ENCODE measurements around the gene LILRB1.
"Not testable (repeated sequence)": the region's sequence is repeated elsewhere in the genome, so short reads cannot be mapped to it uniquely, and the experiment has no call there.

Gene LILRB1

GRCh38 chr19:54642953-54643352, 12.7 kb downstream of the LILRB1 start:
- peak; percentile 27 for ATAC-seq
- H3K4me3 Mint-ChIP-seq, H3K27me3 Mint-ChIP-seq, H3K9me3 Mint-ChIP-seq, H3K36me3 Mint-ChIP-seq: not testable (repeated sequence)
- Mint-ChIP-seq H3K27ac (peak overlapping the region; percentile 23), H3K4me1 (peaks cover 23% of the 10 kb centered on the region)

GRCh38 chr19:54643583-54643982, 13.3 kb downstream of the LILRB1 start:
- not testable (repeated sequence) for ATAC-seq, H3K36me3 Mint-ChIP-seq, H3K4me3 Mint-ChIP-seq, H3K27ac Mint-ChIP-seq, H3K27me3 Mint-ChIP-seq, H3K9me3 Mint-ChIP-seq
- H3K4me1 Mint-ChIP-seq = peaks cover 21% of the 10 kb centered on the region

- H3K4me1 Mint-ChIP-seq = peaks cover 17% of the 10 kb centered on the region
These were observed 13.8 kb downstream of the LILRB1 start for GRCh38 chr19:54644056-54644455.

DNA sequence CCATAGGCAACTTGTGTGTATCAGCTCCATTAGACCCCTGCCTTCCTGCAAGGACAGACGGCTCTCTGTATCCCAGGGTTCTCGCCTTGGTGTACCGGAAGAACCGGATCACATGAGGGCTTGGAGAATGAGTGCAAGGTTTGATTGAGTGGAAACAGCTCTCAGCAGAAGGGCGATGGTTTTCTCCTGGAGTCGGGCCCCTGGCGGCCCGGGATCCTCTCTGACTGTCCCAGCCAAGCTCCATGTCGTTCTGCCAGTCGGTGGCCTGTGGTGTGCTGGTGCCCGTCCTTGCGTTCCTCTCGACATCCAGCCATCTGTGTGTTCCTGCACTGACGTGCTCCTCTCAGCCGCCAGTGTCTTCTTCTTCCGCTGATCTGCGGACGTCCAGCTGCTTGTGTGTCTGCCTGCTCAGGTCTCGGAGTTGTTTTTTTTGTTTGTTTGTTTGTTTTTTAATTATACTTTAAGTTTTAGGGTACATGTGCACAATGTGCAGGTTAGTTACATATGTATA, 16.1 kb downstream of the LILRB1 start:
- Mint-ChIP-seq H3K27ac (no peak overlapping the region), H3K4me3 (no peak overlapping the region), H3K9me3 (no peaks in the 10 kb centered on the region), H3K27me3 (no peaks in the 10 kb centered on the region), H3K36me3 (no peaks in the 10 kb centered on the region), H3K4me1 (peaks cover 17% of the 10 kb centered on the region)
- ATAC-seq = no peak

More at GRCh38 chr19:54644056-54644455, 13.8 kb downstream of the LILRB1 start:
- no peak for ATAC-seq
- Mint-ChIP-seq H3K27me3 (no peaks in the 10 kb centered on the region), H3K4me3 (no peak overlapping the region), H3K36me3 (no peaks in the 10 kb centered on the region), H3K9me3 (no peaks in the 10 kb centered on the region), H3K27ac (no peak overlapping the region)

- no peak for ATAC-seq
- H3K9me3 Mint-ChIP-seq = no peaks in the 10 kb centered on the region
- H3K4me3 Mint-ChIP-seq = no peak overlapping the region
- no peaks in the 10 kb centered on the region for H3K36me3 Mint-ChIP-seq
- peaks cover 10% of the 10 kb centered on the region for H3K4me1 Mint-ChIP-seq
- H3K27ac Mint-ChIP-seq = no peak overlapping the region
- no peaks in the 10 kb centered on the region for H3K27me3 Mint-ChIP-seq
These were observed 17.8 kb downstream of the LILRB1 start for GRCh38 chr19:54648129-54648528.

DNA sequence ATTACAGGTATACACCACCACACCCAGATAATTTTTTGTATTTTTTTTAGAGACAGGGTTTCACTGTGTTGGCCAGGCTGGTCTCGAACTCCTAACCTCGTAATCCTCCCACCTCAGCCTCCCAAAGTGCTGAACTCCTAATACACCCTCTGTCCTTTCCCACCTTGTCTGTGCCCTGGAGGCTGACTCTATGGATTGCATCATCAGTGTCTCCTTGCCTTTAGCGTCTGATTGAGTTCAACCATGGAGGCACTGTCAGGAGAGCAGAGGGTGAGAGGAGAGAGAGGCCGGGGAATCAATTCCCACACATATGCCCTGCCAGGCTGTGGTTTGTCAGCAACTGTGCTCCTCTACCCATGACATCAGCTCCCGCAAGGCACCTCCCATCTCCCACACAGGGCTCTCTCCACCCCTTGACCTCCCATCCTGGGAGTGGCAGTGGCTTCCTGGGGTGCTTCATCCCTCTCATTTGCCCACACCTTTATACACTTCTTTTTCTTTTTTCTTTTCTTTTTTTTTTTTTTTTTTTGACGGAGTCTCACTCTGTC, 19.9 kb downstream of the LILRB1 start:
- Mint-ChIP-seq H3K9me3 (no peaks in the 10 kb centered on the region), H3K27ac (no peak overlapping the region), H3K27me3 (no peaks in the 10 kb centered on the region), H3K4me1 (peaks cover 11% of the 10 kb centered on the region), H3K36me3 (no peaks in the 10 kb centered on the region), H3K4me3 (no peak overlapping the region)
- ATAC-seq = no peak

- Mint-ChIP-seq H3K27me3 (no peaks in the 10 kb centered on the region), H3K27ac (no peak overlapping the region), H3K9me3 (no peaks in the 10 kb centered on the region), H3K4me3 (no peak overlapping the region), H3K4me1 (peaks cover 11% of the 10 kb centered on the region), H3K36me3 (no peaks in the 10 kb centered on the region)
- no peak for ATAC-seq
These were observed 23.0 kb downstream of the LILRB1 start for GRCh38 chr19:54653181-54653809.

GRCh38 chr19:54654447-54655321, 24.4 kb downstream of the LILRB1 start:
- Mint-ChIP-seq H3K36me3 (no peaks in the 10 kb centered on the region), H3K27ac (peak overlapping the region; percentile 4), H3K27me3 (peaks cover 5% of the 10 kb centered on the region), H3K4me3 (no peak overlapping the region), H3K4me1 (peaks cover 16% of the 10 kb centered on the region), H3K9me3 (no peaks in the 10 kb centered on the region)
- peak; percentile 67 for ATAC-seq

- Mint-ChIP-seq H3K9me3 (no peaks in the 10 kb centered on the region), H3K4me3 (no peak overlapping the region), H3K4me1 (peaks cover 46% of the 10 kb centered on the region), H3K36me3 (no peaks in the 10 kb centered on the region), H3K27me3 (peaks cover 25% of the 10 kb centered on the region), H3K27ac (no peak overlapping the region)
- no peak for ATAC-seq
These were observed 29.0 kb downstream of the LILRB1 start for GRCh38 chr19:54659300-54659699.

DNA sequence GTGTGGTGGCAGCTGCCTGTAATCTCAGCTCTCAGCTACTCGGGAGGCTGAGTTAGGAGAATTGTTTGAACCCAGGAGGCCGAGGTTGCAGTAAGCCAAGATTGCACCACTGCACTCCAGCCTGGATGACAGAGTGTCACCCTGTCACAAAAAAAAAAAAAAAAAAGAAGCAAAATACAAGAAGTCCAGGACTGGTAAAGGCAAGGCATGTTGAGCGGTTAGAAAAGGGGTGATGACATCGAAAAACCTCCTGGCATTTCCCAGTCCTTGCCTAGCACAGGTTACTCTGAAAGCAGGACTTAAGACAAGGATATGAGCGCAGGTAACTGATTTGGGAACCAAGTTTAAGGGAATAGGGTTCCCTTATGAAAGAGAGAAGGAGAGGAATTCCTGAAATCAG, 30.0 kb downstream of the LILRB1 start:
- ATAC-seq = no peak
- Mint-ChIP-seq H3K27ac (peak overlapping the region; percentile 2), H3K9me3 (no peaks in the 10 kb centered on the region), H3K36me3 (no peaks in the 10 kb centered on the region), H3K27me3 (peaks cover 31% of the 10 kb centered on the region), H3K4me3 (no peak overlapping the region), H3K4me1 (peaks cover 36% of the 10 kb centered on the region)

DNA sequence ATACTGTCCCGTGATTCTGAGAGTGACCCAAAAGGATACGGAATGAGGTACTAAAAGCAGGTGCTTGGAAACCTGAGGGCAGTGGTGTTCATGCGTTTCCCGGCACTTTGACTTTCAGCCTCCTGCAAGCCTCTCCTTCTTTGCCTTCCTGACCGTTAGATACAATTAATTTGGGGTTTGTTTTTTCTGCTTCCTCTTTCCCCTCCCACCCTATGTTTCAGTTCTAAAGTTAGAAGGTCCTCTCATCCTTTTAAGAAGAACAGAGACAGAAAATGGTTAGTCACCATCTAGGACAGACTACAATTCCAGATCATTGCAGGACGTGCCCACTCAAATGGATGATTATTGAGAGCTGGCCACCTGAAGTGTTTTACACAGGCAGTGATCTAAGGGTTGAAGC, 30.7 kb downstream of the LILRB1 start:
- Mint-ChIP-seq H3K4me3 (no peak overlapping the region), H3K27ac (peak overlapping the region; percentile 2), H3K4me1 (peaks cover 36% of the 10 kb centered on the region), H3K36me3 (peaks cover 4% of the 10 kb centered on the region), H3K9me3 (no peaks in the 10 kb centered on the region), H3K27me3 (peaks cover 31% of the 10 kb centered on the region)
- ATAC-seq = peak; percentile 85

GRCh38 chr19:54661846-54662481, 31.7 kb downstream of the LILRB1 start:
- Mint-ChIP-seq H3K4me1 (peaks cover 36% of the 10 kb centered on the region), H3K27me3 (peaks cover 31% of the 10 kb centered on the region), H3K27ac (peak overlapping the region; percentile 2), H3K9me3 (no peaks in the 10 kb centered on the region), H3K4me3 (peak overlapping the region; percentile 9), H3K36me3 (peaks cover 14% of the 10 kb centered on the region)
- no peak for ATAC-seq

DNA sequence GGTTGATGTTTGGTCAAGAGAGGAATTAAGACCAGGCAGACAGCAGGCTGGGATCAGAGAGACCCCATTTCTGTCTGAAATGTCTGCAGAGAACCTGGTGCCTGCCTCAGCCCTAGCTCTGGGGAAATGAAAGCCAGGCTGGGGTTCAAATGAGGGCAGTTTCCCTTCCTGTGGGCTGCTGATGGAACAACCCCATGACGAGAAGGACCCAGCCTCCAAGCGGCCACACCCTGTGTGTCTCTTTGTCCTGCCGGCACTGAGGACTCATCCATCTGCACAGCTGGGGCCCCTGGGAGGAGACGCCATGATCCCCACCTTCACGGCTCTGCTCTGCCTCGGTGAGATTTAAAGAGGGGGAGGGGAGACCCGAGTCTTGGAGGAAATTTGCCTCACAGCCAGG, 32.4 kb downstream of the LILRB1 start, which contains the start of gene LILRB4:
TSS of gene LILRB4 (plus strand) at position 256 of the 400 bp plus-strand sequence. CDS start at position 305, 49 bp downstream.
- ATAC-seq = peak; percentile 62
- Mint-ChIP-seq H3K27ac (peak within 1 kb of the TSS; percentile 2), H3K4me1 (peaks cover 36% of the 10 kb centered on the region), H3K36me3 (peaks cover 17% of the 10 kb centered on the region), H3K9me3 (peaks cover under 1% of the 10 kb centered on the region), H3K4me3 (peak within 1 kb of the TSS; percentile 65), H3K27me3 (peaks cover 31% of the 10 kb centered on the region)

DNA sequence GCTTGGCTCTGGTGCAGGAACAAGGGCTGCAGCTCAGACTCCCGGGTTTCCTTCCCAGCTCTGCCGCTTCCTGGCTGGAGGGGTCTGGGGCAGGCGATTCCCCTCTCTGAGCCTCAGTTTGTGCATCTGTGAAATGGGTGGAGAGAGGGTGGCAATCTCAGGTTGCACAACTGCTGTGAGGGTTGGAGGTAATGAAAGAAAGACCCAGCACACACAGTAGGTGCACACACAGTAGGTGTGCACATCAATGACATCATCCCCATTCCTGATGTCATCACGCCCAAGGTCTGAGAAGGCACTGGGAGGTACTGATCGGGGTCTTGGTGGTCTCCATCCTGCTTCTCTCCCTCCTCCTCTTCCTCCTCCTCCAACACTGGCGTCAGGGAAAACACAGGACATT, 35.2 kb downstream of the LILRB1 start:
- ATAC-seq = no peak
- Mint-ChIP-seq H3K27me3 (peaks cover 30% of the 10 kb centered on the region), H3K9me3 (peaks cover 12% of the 10 kb centered on the region), H3K4me3 (no peak overlapping the region), H3K36me3 (peaks cover 24% of the 10 kb centered on the region), H3K4me1 (peaks cover 24% of the 10 kb centered on the region), H3K27ac (no peak overlapping the region)

DNA sequence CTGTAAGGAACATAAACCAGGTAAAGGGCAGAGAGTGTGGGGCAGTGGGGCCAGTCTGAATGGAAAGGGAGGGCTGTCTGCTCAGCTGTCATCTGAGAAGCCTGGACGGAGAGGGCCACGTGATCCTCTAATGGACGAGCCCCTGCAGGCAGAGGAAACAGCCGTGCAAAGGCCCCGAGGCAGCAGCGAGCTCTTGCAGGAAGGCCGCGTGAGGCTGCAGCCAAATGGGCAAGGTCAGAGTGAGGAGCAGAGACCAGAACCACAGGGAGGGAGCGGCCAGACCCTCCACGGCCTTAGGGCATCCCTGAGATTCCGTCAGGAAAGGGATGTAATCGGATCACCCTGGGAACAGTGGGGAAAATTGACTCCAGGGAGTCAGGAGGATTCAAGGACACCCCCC, 36.9 kb downstream of the LILRB1 start:
- Mint-ChIP-seq H3K9me3 (peaks cover 12% of the 10 kb centered on the region), H3K36me3 (peaks cover 24% of the 10 kb centered on the region), H3K4me1 (peaks cover 7% of the 10 kb centered on the region), H3K27ac (no peak overlapping the region), H3K4me3 (no peak overlapping the region), H3K27me3 (peaks cover 35% of the 10 kb centered on the region)
- ATAC-seq = no peak
